Measurements from ENCODE around the gene STAMBP. TPM values are rescaled to one million over a fixed set of nuclear protein-coding genes. Genes with fewer than 3 reads are reported as not detected.

The STAMBP gene
- total and polyA plus RNA-seq, 9 of the 15 experiments (the other 6 are each of a cell fraction or from before 2014, with no cell fraction given): 36.9 to 75.2 (median 48.8) TPM

DNA sequence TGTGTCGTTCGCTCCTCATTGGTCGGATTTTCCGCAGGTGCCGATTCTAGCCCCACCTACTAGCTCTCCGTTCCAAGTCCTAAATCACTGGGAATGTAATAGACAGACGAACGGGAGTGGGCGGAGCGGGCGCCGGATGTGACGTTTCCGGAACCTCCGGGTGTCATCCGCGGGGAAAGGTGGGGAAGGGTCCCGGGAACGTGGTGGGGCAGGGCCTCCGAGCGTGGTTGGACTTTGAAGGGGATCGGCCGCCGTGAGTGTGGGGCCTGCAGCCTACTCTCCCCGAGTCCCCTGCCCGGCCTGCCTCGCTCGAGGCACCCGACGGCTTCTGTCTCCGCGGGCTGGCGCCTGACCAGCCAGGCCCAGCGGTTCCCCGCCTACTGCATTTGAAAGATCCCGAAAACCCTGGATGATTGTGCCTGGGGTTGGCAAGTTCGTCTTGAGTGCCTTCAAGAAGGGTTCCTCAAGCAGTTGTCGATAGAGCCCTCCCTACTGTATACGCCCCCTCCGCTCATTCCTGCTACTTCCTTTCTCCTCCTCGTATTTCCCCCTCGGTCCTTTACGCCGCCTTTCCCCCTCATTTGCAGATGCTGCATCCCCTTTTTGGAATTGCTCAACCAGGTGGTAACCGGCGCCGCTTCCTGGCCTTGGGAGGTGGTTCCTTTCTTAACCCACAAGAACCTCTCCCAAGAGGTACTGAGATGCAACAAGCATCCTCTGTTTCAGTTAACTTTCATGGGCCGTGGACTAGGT is at the start of gene STAMBP (continued):
- TF ChIP-seq POLR2AphosphoS5 (IDR thresholded peaks at IDR 0.05; ENCODE audit: control insufficient read depth, insufficient read depth, low read depth, low read length) (peak; percentile 82), CEBPG (CRISPR knock-in tag; IDR thresholded peaks at IDR 0.05) (no peak), CEBPG (tag; conservative IDR thresholded peaks at IDR 0.05 in 1 of 2, IDR thresholded peaks at IDR 0.05 in 1 of 2) (peak; percentile 14 to 43; a peak in 1 of 4 replicates), HNRNPH1 (optimal IDR thresholded peaks at IDR 0.05; ENCODE audit: low read depth, low read length) (no peak), MTA1 (IDR thresholded peaks at IDR 0.05; ENCODE audit: borderline replicate concordance) (0 out of 2 replicates have a peak, but pooled peaks have one; percentile 22), JUND (IDR thresholded peaks at IDR 0.05; ENCODE audit: borderline replicate concordance, low read depth, low read length) (peak; percentile 58), JUND (tag; IDR thresholded peaks at IDR 0.05; ENCODE audit: borderline replicate concordance, low read depth, low read length) (0 out of 3 replicates have a peak, but pooled peaks have one; percentile 24), NFIC (IDR thresholded peaks at IDR 0.05) (peak; percentile 57), MIER1 (IDR thresholded peaks at IDR 0.05; ENCODE audit: low read depth) (no peak), POLR2G (IDR thresholded peaks at IDR 0.05; ENCODE audit: low read depth, low read length) (peak; percentile 80), TRIM28 (IDR thresholded peaks at IDR 0.05) (no peak), HDAC3 (IDR thresholded peaks at IDR 0.05; ENCODE audit: borderline replicate concordance, partially characterized antibody) (no peak), ZNF586 (CRISPR knock-in tag; conservative IDR thresholded peaks at IDR 0.05) (no peak), GABPA (tag; conservative IDR thresholded peaks at IDR 0.05; ENCODE audit: low read depth) (peak; percentile 96), C11orf30 (IDR thresholded peaks at IDR 0.05; ENCODE audit: low read depth) (peak; percentile 55; the same call in 1 of the 2 replicates), ZNF778 (CRISPR knock-in tag; IDR thresholded peaks at IDR 0.05) (no peak), TAF9B (IDR thresholded peaks at IDR 0.05; ENCODE audit: partially characterized antibody) (peak; percentile 24), ZNF23 (CRISPR knock-in tag; IDR thresholded peaks at IDR 0.05) (no peak), SIN3A (IDR thresholded peaks at IDR 0.05; ENCODE audit: borderline replicate concordance in 2 of 2, control insufficient read depth in 1 of 2, low read depth in 2 of 2, low read length in 2 of 2) (peak in 1 of 2 experiments; percentile 79; a peak in 2 of 4 replicates), ZNF668 (CRISPR knock-in tag; IDR thresholded peaks at IDR 0.05) (no peak), ZC3H4 (CRISPR knock-in tag; IDR thresholded peaks at IDR 0.05; ENCODE audit: borderline replicate concordance) (no peak), CHCHD3 (CRISPR knock-in tag; IDR thresholded peaks at IDR 0.05) (no peak)
- TF ChIP-seq, protein P1, sequence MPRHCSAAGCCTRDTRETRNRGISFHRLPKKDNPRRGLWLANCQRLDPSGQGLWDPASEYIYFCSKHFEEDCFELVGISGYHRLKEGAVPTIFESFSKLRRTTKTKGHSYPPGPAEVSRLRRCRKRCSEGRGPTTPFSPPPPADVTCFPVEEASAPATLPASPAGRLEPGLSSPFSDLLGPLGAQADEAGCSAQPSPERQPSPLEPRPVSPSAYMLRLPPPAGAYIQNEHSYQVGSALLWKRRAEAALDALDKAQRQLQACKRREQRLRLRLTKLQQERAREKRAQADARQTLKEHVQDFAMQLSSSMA (CRISPR knock-in tag; IDR thresholded peaks at IDR 0.05): no peak
- TF ChIP-seq, protein P2, sequence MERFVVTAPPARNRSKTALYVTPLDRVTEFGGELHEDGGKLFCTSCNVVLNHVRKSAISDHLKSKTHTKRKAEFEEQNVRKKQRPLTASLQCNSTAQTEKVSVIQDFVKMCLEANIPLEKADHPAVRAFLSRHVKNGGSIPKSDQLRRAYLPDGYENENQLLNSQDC (CRISPR knock-in tag; IDR thresholded peaks at IDR 0.05): no peak
- TF ChIP-seq, protein P3, sequence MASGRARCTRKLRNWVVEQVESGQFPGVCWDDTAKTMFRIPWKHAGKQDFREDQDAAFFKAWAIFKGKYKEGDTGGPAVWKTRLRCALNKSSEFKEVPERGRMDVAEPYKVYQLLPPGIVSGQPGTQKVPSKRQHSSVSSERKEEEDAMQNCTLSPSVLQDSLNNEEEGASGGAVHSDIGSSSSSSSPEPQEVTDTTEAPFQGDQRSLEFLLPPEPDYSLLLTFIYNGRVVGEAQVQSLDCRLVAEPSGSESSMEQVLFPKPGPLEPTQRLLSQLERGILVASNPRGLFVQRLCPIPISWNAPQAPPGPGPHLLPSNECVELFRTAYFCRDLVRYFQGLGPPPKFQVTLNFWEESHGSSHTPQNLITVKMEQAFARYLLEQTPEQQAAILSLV (tag; IDR thresholded peaks at IDR 0.05): peak; percentile 43; the same call in 1 of the 2 replicates
